Glutamatergic neuron (in vitro differentiated cells): Measurements from ENCODE around the gene TSGA10. TPM values are rescaled to one million over a fixed set of nuclear protein-coding genes. Genes with fewer than 3 reads are reported as not detected.

Source experiments
- DNase-seq: peaks from one replicate; pipeline ENCODE4 v3.0.0; 2022
- H3K27ac Mint-ChIP-seq: one replicate; pipeline ENCODE4 v1.8.0; 2020; ENCODE audit warnings: mild to moderate bottlenecking, mixed read lengths, inconsistent platforms; ENCODE audit not compliant: unreplicated experiment
- H3K27me3 Mint-ChIP-seq: one replicate; pipeline ENCODE4 v1.8.0; 2020; ENCODE audit warnings: mild to moderate bottlenecking, moderate library complexity, mixed read lengths, inconsistent platforms; ENCODE audit not compliant: unreplicated experiment
- H3K36me3 Mint-ChIP-seq: one replicate; pipeline ENCODE4 v1.8.0; 2020; ENCODE audit warnings: mild to moderate bottlenecking, mixed read lengths, inconsistent platforms; ENCODE audit not compliant: unreplicated experiment
- H3K4me1 Mint-ChIP-seq: one replicate; pipeline ENCODE4 v1.8.0; 2020; ENCODE audit warnings: mild to moderate bottlenecking, low read depth, mixed read lengths, inconsistent platforms; ENCODE audit not compliant: unreplicated experiment
- H3K4me3 Mint-ChIP-seq: one replicate; pipeline ENCODE4 v1.8.0; 2020; ENCODE audit warnings: mild to moderate bottlenecking, mixed read lengths, inconsistent platforms; ENCODE audit not compliant: unreplicated experiment
- H3K9me3 Mint-ChIP-seq: one replicate; pipeline ENCODE4 v1.8.0; 2020; ENCODE audit warnings: mild to moderate bottlenecking, moderate library complexity, mixed read lengths, inconsistent platforms; ENCODE audit not compliant: unreplicated experiment
- total RNA-seq: library from RNA; stranded (reverse); fragmentation: NEBNext Ultra II Directional; extraction: Animal tissue kit (Norgen Biotek cat#: 25700); gene quantifications from one replicate; pipeline ENCODE4 v1.2.1, GENCODE V29; 2021; ENCODE audit not compliant: unreplicated experiment
- TF ChIP-seq, protein P1 (sequence below): fragments of 200-600 bp; sonication (generic); IDR thresholded peaks from one replicate; pipeline ENCODE4 v1.5.0; 2021; ENCODE audit not compliant: partially characterized antibody, unreplicated experiment

The TSGA10 gene
- total RNA-seq, 1 donor from 2014 or later, result 3.8 TPM

DNA sequence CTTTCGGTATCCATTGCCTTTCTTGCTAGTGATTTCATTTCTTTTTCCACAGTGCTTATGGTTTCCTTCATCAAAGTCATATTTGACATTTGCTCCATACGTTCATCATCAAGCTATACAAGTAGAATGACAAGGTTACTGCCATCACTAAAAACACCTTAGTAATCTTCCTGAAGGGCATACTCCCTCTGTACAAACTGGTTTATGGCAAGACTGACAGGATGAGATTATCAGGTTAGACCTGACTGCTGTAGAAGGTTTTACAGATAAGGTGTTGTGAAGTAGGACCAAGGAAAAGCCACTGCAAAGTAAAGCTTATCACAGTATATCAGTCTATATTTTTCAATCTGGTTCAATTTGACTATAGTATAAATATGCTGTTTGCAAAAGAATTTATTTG, 50.7 kb downstream of the TSGA10 start:
- H3K27me3 Mint-ChIP-seq, result no peaks in the 10 kb centered on the region

DNA sequence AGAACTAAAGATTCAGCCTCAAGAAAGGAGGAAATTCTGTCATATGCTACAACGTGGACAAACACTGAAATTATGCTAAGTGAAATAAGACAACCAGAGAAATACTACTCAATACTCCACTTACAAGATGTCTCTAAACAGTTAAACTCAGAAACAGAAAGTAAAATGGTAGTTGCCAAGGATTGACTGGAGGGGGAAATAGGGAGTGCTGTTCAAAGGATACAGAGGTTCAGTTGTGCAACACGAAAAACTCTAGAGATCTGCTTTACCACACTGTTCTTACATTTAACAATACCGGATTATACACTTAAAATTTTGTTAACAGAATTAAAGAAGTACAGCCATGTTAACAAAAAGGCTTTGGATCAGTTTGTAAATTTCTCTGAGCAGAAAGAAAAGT, 53.0 kb downstream of the TSGA10 start:
- DNase-seq, result no peak
- no peaks in the 10 kb centered on the region for H3K36me3 Mint-ChIP-seq
- TF ChIP-seq, protein P1, sequence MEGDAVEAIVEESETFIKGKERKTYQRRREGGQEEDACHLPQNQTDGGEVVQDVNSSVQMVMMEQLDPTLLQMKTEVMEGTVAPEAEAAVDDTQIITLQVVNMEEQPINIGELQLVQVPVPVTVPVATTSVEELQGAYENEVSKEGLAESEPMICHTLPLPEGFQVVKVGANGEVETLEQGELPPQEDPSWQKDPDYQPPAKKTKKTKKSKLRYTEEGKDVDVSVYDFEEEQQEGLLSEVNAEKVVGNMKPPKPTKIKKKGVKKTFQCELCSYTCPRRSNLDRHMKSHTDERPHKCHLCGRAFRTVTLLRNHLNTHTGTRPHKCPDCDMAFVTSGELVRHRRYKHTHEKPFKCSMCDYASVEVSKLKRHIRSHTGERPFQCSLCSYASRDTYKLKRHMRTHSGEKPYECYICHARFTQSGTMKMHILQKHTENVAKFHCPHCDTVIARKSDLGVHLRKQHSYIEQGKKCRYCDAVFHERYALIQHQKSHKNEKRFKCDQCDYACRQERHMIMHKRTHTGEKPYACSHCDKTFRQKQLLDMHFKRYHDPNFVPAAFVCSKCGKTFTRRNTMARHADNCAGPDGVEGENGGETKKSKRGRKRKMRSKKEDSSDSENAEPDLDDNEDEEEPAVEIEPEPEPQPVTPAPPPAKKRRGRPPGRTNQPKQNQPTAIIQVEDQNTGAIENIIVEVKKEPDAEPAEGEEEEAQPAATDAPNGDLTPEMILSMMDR, result no peak

More for the DNA sequence above, 50.7 kb downstream of the TSGA10 start:
- no peaks in the 10 kb centered on the region for H3K9me3 Mint-ChIP-seq
- DNase-seq, result no peak
- no peaks in the 10 kb centered on the region for H3K4me1 Mint-ChIP-seq
- no peak overlapping the region for H3K4me3 Mint-ChIP-seq
- no peak overlapping the region for H3K27ac Mint-ChIP-seq
- TF ChIP-seq, protein P1, result no peak
- H3K36me3 Mint-ChIP-seq, result no peaks in the 10 kb centered on the region

DNA sequence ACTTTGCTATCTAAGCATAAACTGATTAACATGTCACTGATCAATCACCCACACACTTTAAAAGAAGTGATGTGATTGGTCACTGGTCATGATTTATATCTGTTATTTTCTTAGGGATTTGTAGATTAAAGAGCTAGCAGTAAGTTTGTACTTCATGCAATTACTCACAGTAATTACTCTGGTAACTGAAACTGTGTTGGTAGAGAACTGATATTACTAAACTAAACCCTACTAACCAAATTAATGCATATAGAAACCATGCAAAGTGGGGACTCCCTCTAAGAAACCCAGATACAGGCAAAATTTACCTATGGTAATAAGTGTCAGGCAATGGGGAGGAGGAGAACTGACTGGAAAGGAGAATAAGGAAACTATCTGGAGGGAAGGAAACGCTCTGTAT, 58.0 kb downstream of the TSGA10 start:
- TF ChIP-seq, protein P1, result no peak
- H3K4me3 Mint-ChIP-seq, result no peak overlapping the region
- no peaks in the 10 kb centered on the region for H3K27me3 Mint-ChIP-seq
- no peak overlapping the region for H3K27ac Mint-ChIP-seq
- peaks cover 2% of the 10 kb centered on the region for H3K9me3 Mint-ChIP-seq
- no peaks in the 10 kb centered on the region for H3K4me1 Mint-ChIP-seq
- H3K36me3 Mint-ChIP-seq, result peaks cover 8% of the 10 kb centered on the region
- DNase-seq, result no peak

More for the DNA sequence above, 53.0 kb downstream of the TSGA10 start:
- Mint-ChIP-seq H3K27ac (no peak overlapping the region), H3K9me3 (no peaks in the 10 kb centered on the region), H3K4me3 (no peak overlapping the region), H3K4me1 (no peaks in the 10 kb centered on the region), H3K27me3 (no peaks in the 10 kb centered on the region)

DNA sequence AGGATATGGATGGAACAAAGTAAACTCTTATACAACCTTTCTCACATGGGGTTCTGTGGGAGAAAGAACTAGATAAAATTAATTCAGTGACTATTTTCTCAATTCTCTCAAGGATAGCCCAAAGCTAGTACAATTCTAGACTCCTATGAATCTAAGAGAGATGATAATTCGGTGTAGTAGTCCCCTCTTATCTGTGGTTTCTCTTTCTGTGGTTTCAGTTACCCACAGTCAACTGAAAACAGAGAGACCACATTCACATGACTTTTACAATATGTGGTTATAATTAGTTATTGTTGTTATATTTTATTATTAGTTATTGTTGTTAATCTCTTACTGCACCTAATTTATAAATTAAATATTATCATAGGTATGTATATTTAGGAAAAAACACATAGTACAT, 66.7 kb downstream of the TSGA10 start:
- Mint-ChIP-seq H3K9me3 (peaks cover 2% of the 10 kb centered on the region), H3K27me3 (peaks cover 2% of the 10 kb centered on the region), H3K27ac (no peak overlapping the region)

DNA sequence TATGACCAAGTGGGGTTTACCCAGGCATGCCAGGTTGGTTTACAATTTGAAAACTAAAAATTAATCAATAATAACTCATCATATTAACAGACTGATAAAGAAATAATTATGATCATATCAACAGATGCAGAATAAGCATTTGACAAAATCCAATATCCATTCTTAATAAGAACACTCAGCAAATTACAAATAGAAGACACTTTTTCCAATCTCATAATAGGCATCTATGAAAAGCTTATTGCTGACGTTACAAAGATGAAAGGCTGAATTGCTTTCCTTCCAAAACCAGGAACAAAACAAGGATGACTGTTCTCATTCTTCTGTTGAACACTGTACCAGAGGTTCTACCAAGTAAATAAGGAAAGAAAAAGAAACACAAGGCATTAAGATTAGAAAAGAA, 68.4 kb downstream of the TSGA10 start:
- DNase-seq, result no peak
- TF ChIP-seq, protein P1, result no peak
- Mint-ChIP-seq H3K27me3 (peaks cover 2% of the 10 kb centered on the region), H3K4me1 (no peaks in the 10 kb centered on the region), H3K9me3 (no peaks in the 10 kb centered on the region), H3K36me3 (no peaks in the 10 kb centered on the region), H3K27ac (no peak overlapping the region), H3K4me3 (no peak overlapping the region)

More for the DNA sequence above, 66.7 kb downstream of the TSGA10 start:
- no peak for DNase-seq
- TF ChIP-seq, protein P1, result no peak
- Mint-ChIP-seq H3K4me3 (no peak overlapping the region), H3K36me3 (no peaks in the 10 kb centered on the region), H3K4me1 (no peaks in the 10 kb centered on the region)
